HepG2 (cell line): ENCODE results near the gene SCRT2. TPM values are rescaled to one million over a fixed set of nuclear protein-coding genes. Genes with fewer than 3 reads are reported as not detected.

Experiments used
- ATF1 ChIP-seq: IDR thresholded peaks from 2 replicates; pipeline ENCODE4 v1.6.1; 2016; ENCODE audit warnings: mild to moderate bottlenecking, control low read depth
- CCAR2 ChIP-seq: fragments of 200-400 bp; formaldehyde crosslinking; optimal IDR thresholded peaks from 2 replicates; pipeline ENCODE3; 2018; ENCODE audit warnings: low read depth, mild to moderate bottlenecking, low read length, moderate library complexity
- ELF4 ChIP-seq: sonication (generic); formaldehyde crosslinking; IDR thresholded peaks from 2 replicates; pipeline ENCODE4 v1.5.0; 2020; ENCODE audit warnings: missing genetic modification reagents, mild to moderate bottlenecking, moderate library complexity, borderline replicate concordance
- GATA4 ChIP-seq: sonication (generic); IDR thresholded peaks from 2 replicates; pipeline ENCODE4 v1.6.1; 2016; ENCODE audit warnings: antibody characterized with exemption, low read depth, borderline replicate concordance
- GATAD1 ChIP-seq: IDR thresholded peaks from 2 replicates; pipeline ENCODE4 v1.6.1; 2016; ENCODE audit warnings: missing genetic modification reagents, missing compliant biosample characterization
- HDAC2 ChIP-seq: sonication (generic); formaldehyde crosslinking; IDR thresholded peaks from 2 replicates; pipeline ENCODE4 v1.4.0; 2020; ENCODE audit warnings: missing genetic modification reagents
- HOMEZ ChIP-seq: IDR thresholded peaks from 2 replicates; pipeline ENCODE4 v1.6.1; 2016; ENCODE audit warnings: low read depth
- JARID2 ChIP-seq: sonication (generic); formaldehyde crosslinking; IDR thresholded peaks from 2 replicates; pipeline ENCODE4 v1.8.1; 2023; ENCODE audit warnings: missing genetic modification reagents, inconsistent platforms; ENCODE audit not compliant: insufficient replicate concordance
- KDM5B ChIP-seq: sonication (generic); formaldehyde crosslinking; IDR thresholded peaks from 2 replicates; pipeline ENCODE4 v1.4.0; 2020; ENCODE audit warnings: missing genetic modification reagents, mild to moderate bottlenecking, borderline replicate concordance
- MAF1 ChIP-seq: sonication (generic); formaldehyde crosslinking; IDR thresholded peaks from 2 replicates; pipeline ENCODE4 v1.5.0; 2020; ENCODE audit warnings: missing genetic modification reagents, borderline replicate concordance
- MED8 ChIP-seq: sonication (generic); formaldehyde crosslinking; IDR thresholded peaks from 2 replicates; pipeline ENCODE4 v1.8.1; 2023; ENCODE audit warnings: mild to moderate bottlenecking, missing genetic modification reagents; ENCODE audit not compliant: insufficient replicate concordance
- NFYB ChIP-seq: sonication (generic); formaldehyde crosslinking; IDR thresholded peaks from 2 replicates; pipeline ENCODE4 v1.4.0; 2020; ENCODE audit warnings: missing genetic modification reagents
- NONO ChIP-seq, 2 experiments: fragments of 450-650 bp in 1 of 2; sonication (generic) in 1 of 2; formaldehyde crosslinking in 1 of 2; IDR thresholded peaks in 1 of 2; conservative IDR thresholded peaks in 1 of 2; 2 replicates each; pipeline versions ENCODE4 v1.6.1 to v1.8.0; 2017 to 2022; ENCODE audit warnings: mild to moderate bottlenecking in 1 of 2, missing genetic modification reagents in 1 of 2, moderate library complexity in 1 of 2
- NR2F2 ChIP-seq: IDR thresholded peaks from 2 replicates; pipeline ENCODE4 v1.6.1; 2012; ENCODE audit warnings: low read depth, inconsistent platforms, borderline replicate concordance
- PHB2 ChIP-seq: fragments of 450-650 bp; IDR thresholded peaks from 2 replicates; pipeline ENCODE4 v1.6.1; 2018; ENCODE audit not compliant: partially characterized antibody
- RBAK ChIP-seq: sonication (generic); formaldehyde crosslinking; IDR thresholded peaks from 2 replicates; pipeline ENCODE4 v1.5.1; 2020; ENCODE audit warnings: mild to moderate bottlenecking, missing genetic modification reagents
- RBFOX2 ChIP-seq: fragments of 200-400 bp; formaldehyde crosslinking; IDR thresholded peaks from 2 replicates; pipeline ENCODE4 v1.6.1; 2017; ENCODE audit warnings: low read depth, mild to moderate bottlenecking, low read length
- ZBTB20 ChIP-seq: sonication (generic); formaldehyde crosslinking; IDR thresholded peaks from 2 replicates; pipeline ENCODE4 v1.8.1; 2023; ENCODE audit warnings: missing genetic modification reagents, low read depth, mild to moderate bottlenecking, borderline replicate concordance
- ZC3H4 ChIP-seq: sonication (generic); formaldehyde crosslinking; IDR thresholded peaks from 2 replicates; pipeline ENCODE4 v1.4.0; 2020; ENCODE audit warnings: missing genetic modification reagents, borderline replicate concordance
- ZNF343 ChIP-seq: sonication (generic); formaldehyde crosslinking; IDR thresholded peaks from 2 replicates; pipeline ENCODE4 v1.4.0; 2020; ENCODE audit warnings: mild to moderate bottlenecking, missing genetic modification reagents
- ZNF350 ChIP-seq: sonication (generic); formaldehyde crosslinking; IDR thresholded peaks from 2 replicates; pipeline ENCODE4 v1.4.0; 2020; ENCODE audit warnings: mild to moderate bottlenecking, low read depth, missing genetic modification reagents, borderline replicate concordance
- ZNF7 ChIP-seq: IDR thresholded peaks from 2 replicates; pipeline ENCODE4 v1.6.1; 2016; ENCODE audit warnings: missing biosample characterization, missing genetic modification reagents
- ZNF720 ChIP-seq: sonication (generic); formaldehyde crosslinking; IDR thresholded peaks from 2 replicates; pipeline ENCODE4 v1.4.0; 2020; ENCODE audit warnings: missing genetic modification reagents
- ZNF761 ChIP-seq: sonication (generic); formaldehyde crosslinking; conservative IDR thresholded peaks from 2 replicates; pipeline ENCODE4 v1.4.0; 2020; ENCODE audit warnings: mild to moderate bottlenecking, missing genetic modification reagents
- ZSCAN25 ChIP-seq: sonication (generic); formaldehyde crosslinking; IDR thresholded peaks from 2 replicates; pipeline ENCODE4 v1.8.0; 2022; ENCODE audit warnings: mild to moderate bottlenecking, missing genetic modification reagents
- ZSCAN9 ChIP-seq: IDR thresholded peaks from 2 replicates; pipeline ENCODE4 v1.6.1; 2016; ENCODE audit warnings: borderline replicate concordance
- polyA plus RNA-seq, 8 experiments: library from polyadenylated mRNA; depleted of rRNA in 3 of 8; stranded (reverse) in 7 of 8; unstranded in 1 of 8; fragments of >200 nt; fragmentation: Illumina TruSeq in 4 of 8; extraction: Trizol in 4 of 8; gene quantifications; 2 replicates each; pipeline versions ENCODE4 v1.2.1 to v1.2.3, GENCODE V29; 2011 to 2016; ENCODE audit warnings: low read depth in 4 of 8, missing spikeins in 1 of 8, mixed read lengths in 1 of 8; ENCODE audit not compliant: insufficient read depth in 1 of 8
- total RNA-seq, 5 experiments: library from RNA; depleted of rRNA; stranded (reverse); fragments of >200 nt; fragmentation: Illumina TruSeq; extraction: Trizol; gene quantifications; 2 replicates each; pipeline ENCODE4 v1.2.3, GENCODE V29; 2016; ENCODE audit warnings: low read depth in 1 of 5
- TF ChIP-seq, protein P1 (sequence below): sonication (generic); formaldehyde crosslinking; IDR thresholded peaks from 2 replicates; pipeline ENCODE4 v1.8.0; 2023; ENCODE audit warnings: mild to moderate bottlenecking, missing genetic modification reagents
- TF ChIP-seq, protein P2 (sequence below): IDR thresholded peaks from 2 replicates; pipeline ENCODE4 v1.6.1; 2018; ENCODE audit warnings: missing genetic modification reagents

The SCRT2 gene
- total and polyA plus RNA-seq, 2 of the 13 experiments (the other 11 are each of a cell fraction or from before 2014, with no cell fraction given), result not detected

DNA sequence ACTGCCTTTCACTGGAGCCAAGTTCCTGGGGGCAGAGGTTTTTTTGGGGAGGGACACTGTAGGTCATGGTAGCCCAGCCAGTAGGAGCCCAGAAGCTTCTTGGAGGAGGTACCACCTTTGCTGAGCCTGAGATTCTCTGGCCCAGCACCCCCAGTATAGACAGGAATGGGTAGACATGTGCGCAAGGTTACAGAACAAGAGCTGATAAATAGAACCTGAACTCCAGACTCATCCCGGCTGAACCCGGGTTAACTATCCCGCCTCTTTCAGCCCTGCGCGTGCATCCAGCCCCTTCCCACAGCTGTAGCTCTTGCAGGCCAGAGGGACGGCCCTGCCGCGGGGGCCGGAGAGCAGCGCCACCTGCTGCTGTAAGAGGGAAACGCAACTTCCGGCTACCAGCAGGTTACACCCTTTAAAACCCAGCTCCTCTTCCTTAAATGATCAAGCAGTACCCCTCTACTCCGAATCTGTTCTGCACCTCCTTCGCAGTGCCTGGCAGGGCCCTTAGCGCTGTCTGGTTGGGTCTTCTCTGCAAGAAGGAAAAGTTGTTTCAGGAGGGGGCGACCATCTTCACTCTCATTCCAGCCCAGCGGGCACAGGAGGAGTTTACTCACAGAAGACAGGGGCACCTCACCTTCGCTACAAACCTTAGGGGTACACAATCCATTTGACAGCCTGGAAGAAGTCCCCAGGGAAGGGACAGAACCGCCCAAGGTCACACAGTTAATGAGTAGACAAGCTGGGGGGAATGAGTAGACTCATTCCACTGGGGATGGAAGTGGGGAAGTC, 30.1 kb downstream of the SCRT2 start (continued):
- TF ChIP-seq MAF1 (CRISPR knock-in tag) (peak; percentile 86; the same call in 1 of the 2 replicates), ZNF7 (CRISPR knock-in tag) (no peak), ZC3H4 (no peak), GATAD1 (CRISPR knock-in tag) (peak; percentile 75), KDM5B (CRISPR knock-in tag) (peak; percentile 97), CCAR2 (peak; percentile 90), ZNF720 (CRISPR knock-in tag) (no peak), ZNF350 (CRISPR knock-in tag) (peak; percentile 87), ATF1 (no peak), ZSCAN25 (CRISPR knock-in tag) (peak; percentile 98), HDAC2 (CRISPR knock-in tag) (peak; percentile 87), ZSCAN9 (CRISPR knock-in tag) (peak; percentile 70), GATA4 (no peak), NFYB (CRISPR knock-in tag) (no peak), RBAK (no peak), HOMEZ (CRISPR knock-in tag) (peak; percentile 65; the same call in 1 of the 2 replicates), ELF4 (CRISPR knock-in tag) (0 out of 2 replicates have a peak, but pooled peaks have one; percentile 71), MED8 (CRISPR knock-in tag) (peak; percentile 74), NONO (IDR thresholded peaks at IDR 0.05) (no peak), NONO (CRISPR knock-in tag; conservative IDR thresholded peaks at IDR 0.05) (peak; percentile 90), PHB2 (no peak), ZBTB20 (CRISPR knock-in tag) (peak; percentile 72; the same call in 1 of the 2 replicates), ZNF343 (CRISPR knock-in tag) (no peak), JARID2 (no peak), NR2F2 (no peak), RBFOX2 (peak; percentile 36; the same call in 1 of the 2 replicates), ZNF761 (peak; percentile 95)
- TF ChIP-seq, protein P1, sequence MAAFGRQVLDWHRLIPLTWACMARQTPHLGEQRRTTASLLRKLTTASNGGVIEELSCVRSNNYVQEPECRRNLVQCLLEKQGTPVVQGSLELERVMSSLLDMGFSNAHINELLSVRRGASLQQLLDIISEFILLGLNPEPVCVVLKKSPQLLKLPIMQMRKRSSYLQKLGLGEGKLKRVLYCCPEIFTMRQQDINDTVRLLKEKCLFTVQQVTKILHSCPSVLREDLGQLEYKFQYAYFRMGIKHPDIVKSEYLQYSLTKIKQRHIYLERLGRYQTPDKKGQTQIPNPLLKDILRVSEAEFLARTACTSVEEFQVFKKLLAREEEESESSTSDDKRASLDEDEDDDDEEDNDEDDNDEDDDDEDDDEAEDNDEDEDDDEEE (CRISPR knock-in tag), result peak; percentile 80; the same call in 1 of the 2 replicates
- TF ChIP-seq, protein P2, sequence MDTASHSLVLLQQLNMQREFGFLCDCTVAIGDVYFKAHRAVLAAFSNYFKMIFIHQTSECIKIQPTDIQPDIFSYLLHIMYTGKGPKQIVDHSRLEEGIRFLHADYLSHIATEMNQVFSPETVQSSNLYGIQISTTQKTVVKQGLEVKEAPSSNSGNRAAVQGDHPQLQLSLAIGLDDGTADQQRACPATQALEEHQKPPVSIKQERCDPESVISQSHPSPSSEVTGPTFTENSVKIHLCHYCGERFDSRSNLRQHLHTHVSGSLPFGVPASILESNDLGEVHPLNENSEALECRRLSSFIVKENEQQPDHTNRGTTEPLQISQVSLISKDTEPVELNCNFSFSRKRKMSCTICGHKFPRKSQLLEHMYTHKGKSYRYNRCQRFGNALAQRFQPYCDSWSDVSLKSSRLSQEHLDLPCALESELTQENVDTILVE (CRISPR knock-in tag), result peak; percentile 81
